Rectal smooth muscle tissue (tissue), 1 donor: ENCODE results near the gene ALPK3.
"Not testable (repeated sequence)": the region's sequence is repeated elsewhere in the genome, so short reads cannot be mapped to it uniquely, and the experiment has no call there.

Source experiments
- H3K27ac ChIP-seq: one replicate; pipeline ENCODE4 v1.7.0; 2013; ENCODE audit warnings: low read depth, low read length, inconsistent platforms
- H3K27me3 ChIP-seq: one replicate; pipeline ENCODE4 v1.7.0; 2013; ENCODE audit warnings: low read length; ENCODE audit not compliant: control insufficient read depth, insufficient read depth
- H3K36me3 ChIP-seq: one replicate; pipeline ENCODE4 v1.7.0; 2013; ENCODE audit warnings: low read length; ENCODE audit not compliant: control insufficient read depth, insufficient read depth
- H3K4me1 ChIP-seq: one replicate; pipeline ENCODE4 v1.7.0; 2013; ENCODE audit warnings: low read length; ENCODE audit not compliant: control insufficient read depth, insufficient read depth
- H3K4me3 ChIP-seq: one replicate; pipeline ENCODE4 v1.7.0; 2013; ENCODE audit warnings: low read length
- H3K9ac ChIP-seq: one replicate; pipeline ENCODE4 v1.7.0; 2013; ENCODE audit warnings: low read length

ALPK3 gene

GRCh38 chr15:84876269-84876668 is 59.1 kb downstream of the ALPK3 start:
- Histone ChIP-seq H3K9ac (no peak overlapping the region), H3K4me3 (no peak overlapping the region), H3K4me1 (peaks cover 2% of the 10 kb centered on the region), H3K36me3 (no peaks in the 10 kb centered on the region), H3K27me3 (no peaks in the 10 kb centered on the region), H3K27ac (no peak overlapping the region)

GRCh38 chr15:84877701-84878100 is 60.5 kb downstream of the ALPK3 start:
- not testable (repeated sequence) for H3K4me1 ChIP-seq, H3K9ac ChIP-seq, H3K27me3 ChIP-seq, H3K36me3 ChIP-seq, H3K27ac ChIP-seq, H3K4me3 ChIP-seq

- Histone ChIP-seq H3K27ac (no peak overlapping the region), H3K27me3 (no peaks in the 10 kb centered on the region), H3K36me3 (no peaks in the 10 kb centered on the region), H3K4me3 (no peak overlapping the region), H3K9ac (no peak overlapping the region), H3K4me1 (peaks cover 2% of the 10 kb centered on the region)
Measured at GRCh38 chr15:84878504-84878903, 61.3 kb downstream of the ALPK3 start.

GRCh38 chr15:84879088-84879780 is 62.1 kb downstream of the ALPK3 start:
- H3K27me3 ChIP-seq: no peaks in the 10 kb centered on the region
- H3K4me3 ChIP-seq: no peak overlapping the region
- H3K36me3 ChIP-seq: no peaks in the 10 kb centered on the region
- no peak overlapping the region for H3K9ac ChIP-seq
- peaks cover 2% of the 10 kb centered on the region for H3K4me1 ChIP-seq
- H3K27ac ChIP-seq: no peak overlapping the region

GRCh38 chr15:84880007-84880406 is 62.9 kb downstream of the ALPK3 start:
- H3K9ac ChIP-seq: no peak overlapping the region
- H3K36me3 ChIP-seq: no peaks in the 10 kb centered on the region
- no peaks in the 10 kb centered on the region for H3K27me3 ChIP-seq
- H3K4me1 ChIP-seq: peaks cover 2% of the 10 kb centered on the region
- no peak overlapping the region for H3K27ac ChIP-seq
- no peak overlapping the region for H3K4me3 ChIP-seq

GRCh38 chr15:84880822-84881519 is 63.8 kb downstream of the ALPK3 start:
- H3K27ac ChIP-seq: no peak overlapping the region
- no peaks in the 10 kb centered on the region for H3K36me3 ChIP-seq
- H3K4me1 ChIP-seq: peaks cover 2% of the 10 kb centered on the region
- no peak overlapping the region for H3K9ac ChIP-seq
- H3K4me3 ChIP-seq: no peak overlapping the region
- H3K27me3 ChIP-seq: no peaks in the 10 kb centered on the region

GRCh38 chr15:84881520-84881830 is 64.3 kb downstream of the ALPK3 start:
- Histone ChIP-seq H3K4me1 (peaks cover 2% of the 10 kb centered on the region), H3K27ac (no peak overlapping the region), H3K4me3 (no peak overlapping the region), H3K9ac (no peak overlapping the region), H3K36me3 (no peaks in the 10 kb centered on the region), H3K27me3 (no peaks in the 10 kb centered on the region)

- H3K4me3 ChIP-seq: no peak overlapping the region
- H3K27me3 ChIP-seq: no peaks in the 10 kb centered on the region
- peaks cover under 1% of the 10 kb centered on the region for H3K4me1 ChIP-seq
- H3K27ac ChIP-seq: no peak overlapping the region
- no peak overlapping the region for H3K9ac ChIP-seq
- H3K36me3 ChIP-seq: no peaks in the 10 kb centered on the region
Measured at GRCh38 chr15:84883466-84883865, 66.3 kb downstream of the ALPK3 start.

GRCh38 chr15:84883916-84884781 is 67.0 kb downstream of the ALPK3 start, which contains the start of gene SLC28A1:
SLC28A1 (plus strand) TSS chr15:84884662; CDS start chr15:84887761, 3,099 bp downstream.
- Histone ChIP-seq H3K27ac (no peak within 1 kb of the TSS), H3K27me3 (no peaks in the 10 kb centered on the region), H3K9ac (no peak within 1 kb of the TSS), H3K36me3 (no peaks in the 10 kb centered on the region), H3K4me1 (no peaks in the 10 kb centered on the region), H3K4me3 (no peak within 1 kb of the TSS)

GRCh38 chr15:84885801-84886200 is 68.6 kb downstream of the ALPK3 start:
- Histone ChIP-seq H3K27me3 (no peaks in the 10 kb centered on the region), H3K9ac (no peak overlapping the region), H3K27ac (no peak overlapping the region), H3K36me3 (no peaks in the 10 kb centered on the region), H3K4me3 (no peak overlapping the region), H3K4me1 (no peaks in the 10 kb centered on the region)

- H3K27ac ChIP-seq: no peak overlapping the region
- no peaks in the 10 kb centered on the region for H3K36me3 ChIP-seq
- no peaks in the 10 kb centered on the region for H3K4me1 ChIP-seq
- no peaks in the 10 kb centered on the region for H3K27me3 ChIP-seq
- no peak overlapping the region for H3K9ac ChIP-seq
- no peak overlapping the region for H3K4me3 ChIP-seq
Measured at GRCh38 chr15:84886211-84886983, 69.2 kb downstream of the ALPK3 start.

- Histone ChIP-seq H3K9ac (no peak overlapping the region), H3K4me1 (no peaks in the 10 kb centered on the region), H3K4me3 (no peak overlapping the region), H3K27me3 (no peaks in the 10 kb centered on the region), H3K27ac (no peak overlapping the region), H3K36me3 (no peaks in the 10 kb centered on the region)
Measured at GRCh38 chr15:84886984-84887299, 69.8 kb downstream of the ALPK3 start.
